T-helper 1 cell treated with Interleukin-12 subunit alpha and Interleukin-12 subunit beta and Interleukin-4 antibody, amounts not matched to agents 30 ng/mL and 1 ng/mL, for 36 hours (primary cell): ENCODE data around the gene KCNA4. TPM values are rescaled to one million over a fixed set of nuclear protein-coding genes. Genes with fewer than 3 reads are reported as not detected.
"Not testable (repeated sequence)": the region's sequence is repeated elsewhere in the genome, so short reads cannot be mapped to it uniquely, and the experiment has no call there.

Source experiments
- intact Hi-C: fragments of 100-400 bp; cut with micrococcal nuclease; formaldehyde crosslinking; loops from one replicate; pipeline ENCODE4 v1.15.1; 2024
- total RNA-seq: library from RNA; stranded (reverse); gene quantifications from 2 replicates; pipeline ENCODE4 v1.2.3, GENCODE V29; 2022

Gene KCNA4
- total RNA-seq, 1 donor from 2014 or later, result not detected

DNA sequence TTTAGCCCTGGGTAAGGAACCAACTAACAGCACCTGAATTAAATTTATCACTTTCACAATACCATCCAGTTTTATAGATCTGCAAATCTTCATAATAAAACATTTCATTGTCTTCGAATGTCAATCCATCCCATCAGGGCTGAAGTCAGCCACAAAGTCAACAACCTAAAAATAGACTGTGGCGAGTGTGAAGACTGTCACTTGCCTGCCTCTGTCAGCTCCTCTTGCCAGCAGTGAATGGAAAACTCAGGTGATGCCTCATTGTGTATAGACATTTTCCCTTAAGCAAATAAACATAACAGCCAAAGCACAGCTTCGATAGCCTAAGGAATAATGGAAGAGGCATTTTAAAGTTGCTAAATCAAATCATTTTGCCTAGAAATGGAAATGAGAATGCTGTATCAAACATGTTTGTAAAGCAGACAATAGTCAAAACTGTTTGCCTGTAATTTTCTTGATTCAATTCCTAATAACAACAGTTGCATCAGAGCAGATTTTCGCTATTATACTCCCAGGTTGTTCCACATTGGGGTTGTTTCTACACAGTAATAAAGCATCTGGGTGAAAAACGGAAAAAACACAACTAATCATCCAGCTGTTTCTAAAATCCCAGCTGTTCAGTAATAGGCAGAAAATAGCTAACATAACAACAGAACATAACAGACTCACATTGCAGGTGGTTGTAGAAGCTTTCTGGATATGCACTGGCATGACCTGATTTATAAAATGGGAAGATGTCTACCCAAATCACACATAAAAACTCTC, 15.7 kb downstream of the KCNA4 start:
- intact Hi-C loops, result no loop called here

DNA sequence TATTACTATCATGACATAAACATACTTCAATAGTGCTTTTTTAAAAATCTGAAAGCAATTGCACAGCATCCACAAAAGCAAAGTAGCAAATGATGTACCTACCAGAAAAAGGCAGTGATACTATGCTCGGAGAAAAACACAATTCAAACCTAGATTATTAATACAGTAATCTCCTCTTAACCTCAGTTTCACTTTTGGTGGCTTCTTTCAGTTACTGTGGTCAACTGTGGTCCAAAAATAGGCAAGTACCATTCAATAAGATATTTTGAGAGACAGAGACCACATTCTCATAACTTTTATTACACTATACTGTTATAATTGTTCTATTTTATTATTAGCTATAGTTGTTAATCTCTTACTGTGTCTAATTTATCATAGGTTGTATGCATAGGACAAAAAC, 20.8 kb downstream of the KCNA4 start:
- intact Hi-C loops, result loop anchor here (10.0 kb wide), 1 partner anchor 81 kb away; no protein-coding TSS in a partner anchor

DNA sequence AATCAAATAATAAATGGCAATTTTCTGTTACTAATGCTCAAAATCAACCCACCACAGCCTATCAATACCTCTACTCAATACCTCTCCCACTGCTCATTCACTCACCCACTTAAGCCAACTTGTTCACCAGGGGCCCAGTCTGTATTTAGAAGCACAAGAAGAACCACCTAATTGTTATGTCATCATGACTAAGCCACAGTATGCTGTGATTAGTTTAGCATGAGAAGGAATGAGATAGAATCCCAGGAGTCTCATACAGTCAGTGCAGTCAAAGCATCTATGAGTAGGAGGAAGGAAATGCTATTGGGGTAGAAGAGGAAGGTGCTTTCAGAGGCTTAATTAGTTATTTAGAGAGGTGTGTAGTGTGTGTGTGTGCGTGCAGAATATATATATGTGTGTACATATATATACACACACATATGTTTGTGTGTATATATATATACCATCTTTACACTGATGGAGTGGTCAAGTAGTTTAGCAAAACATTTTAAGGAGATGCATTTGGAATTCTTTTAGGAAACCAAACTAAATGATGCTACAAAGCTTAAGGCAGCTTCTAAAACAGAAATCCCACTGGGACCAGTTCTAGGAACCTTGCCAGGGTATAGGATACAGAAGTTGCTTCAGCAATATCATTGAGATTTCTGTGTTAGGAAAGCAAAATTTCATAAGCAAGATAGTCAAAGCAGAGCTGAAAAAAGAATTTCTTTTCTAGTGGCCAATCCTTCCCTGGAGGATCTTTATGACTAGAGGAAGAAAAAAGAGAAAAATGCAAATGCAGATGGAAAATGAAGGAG, 27.5 kb downstream of the KCNA4 start:
- intact Hi-C loops, result no loop called here

DNA sequence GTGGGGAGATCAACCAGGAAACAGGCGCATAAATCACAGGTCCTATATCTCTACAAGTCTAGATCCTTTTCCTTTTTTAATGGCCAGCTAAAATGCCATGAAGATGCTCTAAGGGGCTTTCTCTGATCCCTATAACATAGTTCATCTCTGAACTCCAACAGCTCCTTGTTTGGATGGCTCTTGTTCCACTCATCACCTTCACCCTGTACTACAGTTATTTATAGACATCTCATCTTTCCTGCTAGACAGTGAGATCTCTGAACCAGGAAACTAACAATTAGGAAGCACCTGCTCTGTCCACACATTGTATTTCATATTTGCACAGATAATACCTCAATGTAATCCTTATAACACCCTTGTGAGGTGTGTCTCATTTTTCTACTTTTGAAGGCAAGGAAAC, 31.6 kb downstream of the KCNA4 start:
- intact Hi-C loops, result no loop called here

DNA sequence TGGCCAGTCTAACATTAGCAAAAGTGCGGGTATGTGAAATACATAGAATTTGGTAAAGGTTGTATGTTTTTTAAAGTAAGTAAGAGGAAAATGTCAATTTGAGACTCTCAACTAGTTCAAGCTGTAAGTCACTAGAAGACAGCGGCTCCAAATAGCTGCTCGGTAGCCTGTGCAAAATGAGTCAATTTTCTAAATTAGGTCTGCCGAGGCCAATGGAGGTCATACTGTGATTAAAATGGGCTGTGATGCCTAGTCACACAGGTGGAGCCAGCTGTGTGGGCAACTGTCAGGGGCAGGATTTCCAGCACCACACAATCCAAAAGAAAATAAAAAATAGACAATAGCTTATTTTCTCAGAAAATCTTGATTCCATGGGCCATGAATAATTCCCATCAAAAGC, 32.3 kb downstream of the KCNA4 start:
- intact Hi-C loops, result no loop called here

DNA sequence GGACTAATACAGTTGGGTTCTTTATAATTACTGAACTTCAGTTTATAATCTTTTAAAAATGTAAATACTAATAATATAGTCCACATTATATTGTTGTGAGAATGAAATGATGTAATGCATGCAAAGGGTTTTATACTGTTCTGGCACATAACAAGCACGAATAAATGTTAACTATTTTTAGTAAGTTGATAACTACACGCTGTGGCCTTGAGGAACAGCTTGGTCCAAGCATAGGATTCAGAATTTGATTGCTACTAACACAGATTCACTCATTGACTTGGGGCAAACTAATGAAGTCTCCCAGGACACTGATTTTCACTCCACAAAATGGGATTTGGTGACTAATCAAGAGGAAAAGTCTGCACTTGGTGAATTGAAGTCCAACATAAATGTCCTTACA, 38.3 kb downstream of the KCNA4 start:
- intact Hi-C loops, result no loop called here

DNA sequence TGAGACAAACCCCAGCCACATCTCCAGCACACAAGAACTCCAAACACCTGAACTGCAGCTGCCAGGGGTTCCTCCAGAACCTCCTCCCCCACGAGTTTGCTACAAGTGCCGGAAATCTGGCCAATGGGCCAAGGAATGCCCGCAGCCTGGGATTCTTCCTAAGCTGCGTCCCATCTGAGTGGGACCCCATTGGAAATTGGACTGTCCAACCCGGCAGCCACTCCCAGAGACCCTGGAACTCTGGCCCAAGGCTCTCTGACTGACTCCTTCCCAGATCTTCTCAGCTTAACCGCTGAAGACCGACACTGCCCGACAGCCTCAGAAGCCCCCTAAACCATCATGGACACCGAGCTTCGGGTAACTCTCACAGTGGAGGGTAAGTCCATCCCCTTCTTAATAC, 41.2 kb downstream of the KCNA4 start:
- intact Hi-C loops, result not testable (repeated sequence)

DNA sequence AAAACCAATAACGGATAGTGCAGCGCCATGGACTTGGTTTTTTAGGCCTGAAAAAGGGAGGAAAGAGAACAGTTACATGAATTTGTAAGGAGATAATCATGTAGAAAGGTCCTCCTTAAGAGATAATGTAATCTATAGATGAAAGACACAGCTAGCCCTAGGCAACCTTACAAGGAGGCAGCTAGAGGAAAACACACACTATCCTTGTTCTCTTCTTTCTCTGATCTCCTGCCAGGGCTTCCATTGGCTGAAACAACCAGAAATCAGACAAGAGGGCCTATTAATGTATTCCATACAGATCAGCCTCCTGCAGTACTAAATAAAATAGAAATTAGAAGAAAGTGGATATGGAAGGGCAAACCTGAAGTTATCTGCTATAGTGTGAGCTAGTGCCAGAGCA, 53.0 kb downstream of the KCNA4 start:
- intact Hi-C loops, result no loop called here

DNA sequence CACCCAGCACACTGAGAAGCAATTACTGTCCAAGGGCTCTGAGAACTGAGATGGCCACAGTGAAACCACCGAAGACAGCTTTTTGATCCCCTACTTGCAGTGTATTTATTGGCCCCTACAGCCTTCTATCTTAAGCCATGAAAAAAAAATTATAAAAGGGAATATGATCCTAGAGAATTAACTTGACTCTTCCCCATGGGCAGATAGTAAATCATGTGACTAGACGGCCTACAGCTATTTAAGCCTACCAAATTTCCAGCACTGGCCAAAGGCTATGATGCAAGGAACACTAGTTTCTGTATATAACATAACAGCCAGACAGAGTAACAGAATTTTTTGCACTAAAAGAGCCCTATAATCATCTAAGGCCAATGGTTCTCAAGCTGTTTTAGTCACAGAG, 53.8 kb downstream of the KCNA4 start:
- intact Hi-C loops, result no loop called here

DNA sequence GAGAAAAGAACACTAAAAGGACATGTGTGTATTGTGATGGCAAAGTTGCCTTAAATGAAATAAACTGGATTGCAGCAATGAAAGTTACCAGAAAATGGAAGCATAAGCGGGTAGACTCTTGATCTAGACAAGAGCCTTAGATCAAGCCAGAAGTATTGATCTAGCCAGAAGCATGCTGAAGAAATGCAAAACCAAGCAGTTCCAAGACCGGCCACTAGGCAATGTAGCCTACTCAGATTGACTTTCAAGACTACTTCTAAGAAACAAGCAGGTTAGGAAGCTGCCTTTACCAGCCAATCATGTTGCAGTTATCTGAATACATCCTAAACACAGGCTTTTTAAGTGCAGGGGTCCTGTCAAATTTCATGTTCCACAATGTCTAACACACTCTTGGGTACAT, 54.6 kb downstream of the KCNA4 start:
- intact Hi-C loops, result no loop called here

Other genes with a start within 250 kb of the KCNA4 start
- not detected in 2 replicates for gene FSHB, start 214.0 kb upstream of the KCNA4 start, total RNA-seq